GM23248 (cell line): ENCODE data around the gene PACSIN1. TPM values are rescaled to one million over a fixed set of nuclear protein-coding genes. Genes with fewer than 3 reads are reported as not detected.

Experiments used
- DNase-seq: peaks from one replicate; pipeline ENCODE4 v3.0.0-alpha.2; 2015
- H2AFZ ChIP-seq: fragments of 200-600 bp; sonication (generic); 2 replicates; pipeline ENCODE4 v1.6.1; 2016; ENCODE audit warnings: antibody characterized with exemption
- H3F3A ChIP-seq: fragments of 200-600 bp; sonication (generic); 2 replicates; pipeline ENCODE4 v1.6.1; 2016; ENCODE audit warnings: mild to moderate bottlenecking, antibody characterized with exemption, mixed run types; ENCODE audit not compliant: insufficient read depth
- H3K27ac ChIP-seq: fragments of 200-600 bp; sonication (generic); 2 replicates; pipeline ENCODE4 v1.5.1; 2016; ENCODE audit warnings: mild to moderate bottlenecking
- H3K27me3 ChIP-seq: fragments of 200-600 bp; sonication (generic); replicated peaks from 2 replicates; pipeline ENCODE4 v1.6.1; 2016; ENCODE audit warnings: mild to moderate bottlenecking; ENCODE audit not compliant: insufficient read depth
- H3K36me3 ChIP-seq: fragments of 200-600 bp; sonication (generic); 2 replicates; pipeline ENCODE4 v1.6.1; 2016; ENCODE audit warnings: low read depth, mild to moderate bottlenecking
- H3K4me1 ChIP-seq: fragments of 200-600 bp; sonication (generic); 2 replicates; pipeline ENCODE4 v1.6.1; 2016; ENCODE audit warnings: mild to moderate bottlenecking; ENCODE audit not compliant: insufficient read depth
- H3K4me2 ChIP-seq: fragments of 200-600 bp; sonication (generic); one replicate; pipeline ENCODE4 v1.6.1; 2016; ENCODE audit warnings: mild to moderate bottlenecking; ENCODE audit not compliant: unreplicated experiment
- H3K4me3 ChIP-seq: fragments of 200-600 bp; sonication (generic); 2 replicates; pipeline ENCODE4 v1.5.1; 2016; ENCODE audit warnings: mild to moderate bottlenecking
- H3K79me2 ChIP-seq: fragments of 200-600 bp; sonication (generic); 2 replicates; pipeline ENCODE4 v1.6.1; 2016; ENCODE audit warnings: mild to moderate bottlenecking; ENCODE audit not compliant: insufficient read depth
- H3K9ac ChIP-seq: fragments of 200-600 bp; sonication (generic); 2 replicates; pipeline ENCODE4 v1.6.1; 2016; ENCODE audit warnings: mild to moderate bottlenecking
- H3K9me2 ChIP-seq: fragments of 200-600 bp; sonication (generic); 2 replicates; pipeline ENCODE4 v1.6.1; 2016; ENCODE audit warnings: mixed run types, mild to moderate bottlenecking, moderate library complexity; ENCODE audit not compliant: insufficient read depth
- H3K9me3 ChIP-seq: fragments of 200-600 bp; sonication (generic); one replicate; pipeline ENCODE4 v1.6.1; 2017; ENCODE audit warnings: low read depth
- H4K20me1 ChIP-seq: fragments of 200-600 bp; sonication (generic); 2 replicates; pipeline ENCODE4 v1.6.0; 2016; ENCODE audit not compliant: insufficient read depth
- EZH2 ChIP-seq: fragments of 200-600 bp; sonication (generic); IDR thresholded peaks from 2 replicates; pipeline ENCODE4 v1.6.1; 2018; ENCODE audit warnings: antibody characterized with exemption, mild to moderate bottlenecking; ENCODE audit not compliant: insufficient read depth, poor library complexity, severe bottlenecking
- EZH2phosphoT487 ChIP-seq: fragments of 200-600 bp; sonication (generic); IDR thresholded peaks from 2 replicates; pipeline ENCODE4 v1.6.1; 2018; ENCODE audit warnings: antibody characterized with exemption, moderate library complexity, mild to moderate bottlenecking, low read depth; ENCODE audit not compliant: insufficient read depth
- WGBS, 2 experiments: methylation state at CpG; one replicate each; pipeline ENCODE4 v1.1.6; 2015 to 2017; ENCODE audit warnings: low lambda C conversion rate in 2 of 2, low coverage in 1 of 2; ENCODE audit errors: missing lambda C conversion rate in 2 of 2; 5-methylcytosine and 5-hydroxymethylcytosine counted together
- in situ Hi-C: fragments of 300-500 bp; cut with MboI; formaldehyde crosslinking; loops from 2 replicates; pipeline ENCODE4 v1.15.0; 2020
- polyA plus RNA-seq: library from polyadenylated mRNA; unstranded; fragments of >200 nt; fragmentation: Nextera tagmentation; extraction: Ambion mirVana; gene quantifications from 2 replicates; pipeline ENCODE4 v1.2.1, GENCODE V29; 2016
- total RNA-seq: library from RNA; depleted of rRNA; stranded (reverse); fragments of >200 nt; shearing (Covaris generic); gene quantifications from 2 replicates; pipeline ENCODE4 v1.2.3, GENCODE V29; 2014

Gene PACSIN1
- total and polyA plus RNA-seq, 2 experiments from 2014 or later, result not detected

- no peak for DNase-seq
- WGBS, 2 experiments, result 54 to 63% methylated on average over 4 of the region's 4 CpGs
- no peaks in the 10 kb centered on the region for H3K79me2 ChIP-seq
- H3K9me2 ChIP-seq, result no peaks in the 10 kb centered on the region
- TF ChIP-seq EZH2phosphoT487 (no peak), EZH2 (no peak)
- no peak overlapping the region for H3K9ac ChIP-seq
- no peak overlapping the region for H3K4me3 ChIP-seq
- H3K27ac ChIP-seq, result no peak overlapping the region
- H3K27me3 ChIP-seq, result peaks cover 5% of the 10 kb centered on the region
- no peaks in the 10 kb centered on the region for H3F3A ChIP-seq
- H3K4me1 ChIP-seq, result no peaks in the 10 kb centered on the region
- H3K36me3 ChIP-seq, result no peaks in the 10 kb centered on the region
- in situ Hi-C loops, result no loop called here
- H3K9me3 ChIP-seq, result no peaks in the 10 kb centered on the region
- no peak overlapping the region for H2AFZ ChIP-seq
- H3K4me2 ChIP-seq, result no peak overlapping the region
- H4K20me1 ChIP-seq, result no peaks in the 10 kb centered on the region
Observed at GRCh38 chr6:34517461-34517881, 51.6 kb downstream of the PACSIN1 start.

DNA sequence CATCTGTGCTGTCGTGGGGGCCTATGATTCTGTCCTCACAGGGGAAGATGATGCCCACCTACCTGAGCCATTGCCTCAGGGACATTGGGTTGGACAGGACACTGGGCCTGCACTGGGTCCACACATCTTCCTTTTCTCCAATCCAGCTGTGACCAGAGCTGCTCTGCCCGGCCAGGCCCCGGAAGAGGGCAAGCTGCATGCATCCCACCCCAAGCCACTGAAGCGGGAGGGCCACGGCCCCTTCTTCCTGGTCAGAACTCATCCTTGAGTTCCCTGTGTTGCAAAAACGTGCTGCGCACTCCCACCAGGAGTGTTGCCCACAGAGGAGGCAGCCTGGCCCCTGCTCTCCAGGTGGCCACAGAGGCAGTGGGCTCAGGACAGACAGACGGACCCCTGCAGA, 52.1 kb downstream of the PACSIN1 start:
- no peaks in the 10 kb centered on the region for H3K79me2 ChIP-seq
- no peaks in the 10 kb centered on the region for H3K4me1 ChIP-seq
- no peaks in the 10 kb centered on the region for H3K9me2 ChIP-seq
- H3K4me3 ChIP-seq, result no peak overlapping the region
- H2AFZ ChIP-seq, result no peak overlapping the region
- no peak for TF ChIP-seq EZH2
- TF ChIP-seq EZH2phosphoT487, result no peak
- H3K9me3 ChIP-seq, result no peaks in the 10 kb centered on the region
- no peak for DNase-seq
- H3F3A ChIP-seq, result no peaks in the 10 kb centered on the region
- 69 to 79% methylated on average over 8 of the region's 8 CpGs for WGBS, 2 experiments
- no peaks in the 10 kb centered on the region for H4K20me1 ChIP-seq
- H3K36me3 ChIP-seq, result no peaks in the 10 kb centered on the region
- in situ Hi-C loops, result no loop called here
- peaks cover 5% of the 10 kb centered on the region for H3K27me3 ChIP-seq
- H3K27ac ChIP-seq, result no peak overlapping the region
- H3K4me2 ChIP-seq, result no peak overlapping the region
- H3K9ac ChIP-seq, result no peak overlapping the region

DNA sequence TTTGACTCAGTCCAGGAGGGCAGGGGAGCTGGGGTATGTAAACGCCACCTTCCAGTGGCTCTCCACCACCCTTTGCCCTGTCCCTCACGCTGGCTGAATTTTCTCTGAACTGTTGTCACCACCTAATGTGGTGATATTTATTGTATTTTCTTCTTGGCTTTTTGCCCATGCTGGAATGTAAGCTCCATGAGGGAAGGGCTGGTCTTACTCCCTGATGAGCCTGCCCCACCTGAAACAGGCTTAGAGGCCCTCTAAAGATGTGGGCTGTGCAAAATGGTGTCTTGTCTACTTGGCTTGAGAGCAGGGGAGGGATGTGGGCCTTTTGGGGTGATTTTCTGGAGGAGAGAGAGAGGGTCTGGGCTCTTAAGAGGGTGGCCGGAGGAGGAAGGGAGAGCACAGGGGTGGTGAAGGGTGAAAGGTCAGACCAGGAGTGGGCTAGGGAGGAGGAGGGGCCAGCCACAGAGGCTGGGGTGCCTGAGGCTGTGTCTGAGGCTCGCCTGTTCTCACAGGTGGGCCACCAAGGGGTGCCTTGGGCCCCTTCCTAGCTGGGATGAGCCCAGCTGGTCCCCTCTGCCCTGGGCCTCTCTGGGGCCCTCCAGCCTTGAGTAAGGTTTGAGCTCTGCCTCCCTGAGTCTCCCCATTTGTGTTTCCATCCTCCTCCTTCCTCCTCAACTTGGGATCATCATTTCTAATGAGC, 52.9 kb downstream of the PACSIN1 start:
- DNase-seq, result no peak
- Histone ChIP-seq H3K9ac (no peak overlapping the region), H3K27me3 (peaks cover 5% of the 10 kb centered on the region), H3K4me1 (no peaks in the 10 kb centered on the region), H3K4me3 (no peak overlapping the region), H3K79me2 (no peaks in the 10 kb centered on the region), H4K20me1 (no peaks in the 10 kb centered on the region), H3K36me3 (no peaks in the 10 kb centered on the region), H2AFZ (no peak overlapping the region), H3K9me3 (no peaks in the 10 kb centered on the region), H3K9me2 (no peaks in the 10 kb centered on the region), H3K4me2 (no peak overlapping the region), H3F3A (no peaks in the 10 kb centered on the region), H3K27ac (no peak overlapping the region)
- in situ Hi-C loops, result no loop called here
- 68 to 72% methylated on average over 4 of the region's 4 CpGs for WGBS, 2 experiments
- TF ChIP-seq EZH2 (no peak), EZH2phosphoT487 (no peak)

DNA sequence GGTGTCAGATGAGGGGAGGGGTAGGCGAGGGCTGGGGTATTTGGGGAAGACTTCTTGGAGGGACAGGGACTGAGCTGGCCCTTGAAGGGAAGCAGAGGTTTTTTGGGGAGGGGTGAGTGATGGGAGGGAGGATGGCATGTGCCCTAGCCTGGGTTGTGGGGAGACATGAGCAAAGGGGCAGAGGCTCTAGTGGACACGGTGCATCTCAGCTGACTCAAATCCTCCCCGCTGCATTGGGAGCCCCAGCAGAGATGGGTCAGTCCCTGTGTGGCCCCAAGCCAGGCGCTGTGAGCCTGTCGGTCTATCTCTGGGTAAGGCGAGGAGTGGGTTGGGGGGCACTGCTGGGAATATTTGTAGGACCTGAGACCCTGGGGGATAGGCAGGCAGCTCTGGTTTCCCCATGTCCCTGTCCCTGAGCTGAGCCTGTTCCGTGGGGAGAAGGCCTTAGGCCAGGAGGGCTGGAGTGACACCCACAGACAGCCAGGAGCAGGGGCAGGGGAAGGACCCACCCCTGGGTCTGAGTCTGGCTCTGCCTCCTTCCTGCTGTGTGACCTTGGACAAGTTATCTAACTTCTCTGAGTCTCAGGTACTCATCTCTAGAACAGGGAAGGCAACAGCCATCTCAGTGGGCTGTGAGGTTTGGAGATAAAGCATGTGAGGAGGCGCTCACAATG, 54.2 kb downstream of the PACSIN1 start:
- Histone ChIP-seq H3K36me3 (no peaks in the 10 kb centered on the region), H3K27ac (no peak overlapping the region), H3K9me2 (no peaks in the 10 kb centered on the region), H3K9ac (no peak overlapping the region), H3F3A (no peaks in the 10 kb centered on the region), H3K4me2 (no peak overlapping the region), H2AFZ (no peak overlapping the region), H3K27me3 (peaks cover 4% of the 10 kb centered on the region; the same call in 1 of the 2 replicates), H3K79me2 (no peaks in the 10 kb centered on the region), H3K4me3 (no peak overlapping the region), H4K20me1 (no peaks in the 10 kb centered on the region), H3K9me3 (no peaks in the 10 kb centered on the region), H3K4me1 (no peaks in the 10 kb centered on the region)
- in situ Hi-C loops, result no loop called here
- no peak for TF ChIP-seq EZH2phosphoT487
- no peak for TF ChIP-seq EZH2
- DNase-seq, result no peak
- 79 to 80% methylated on average over 8 of the region's 8 CpGs for WGBS, 2 experiments
